Measurements from ENCODE around the gene SNHG17.
"Not testable (repeated sequence)": the region's sequence is repeated elsewhere in the genome, so short reads cannot be mapped to it uniquely, and the experiment has no call there.

SNHG17 gene

DNA sequence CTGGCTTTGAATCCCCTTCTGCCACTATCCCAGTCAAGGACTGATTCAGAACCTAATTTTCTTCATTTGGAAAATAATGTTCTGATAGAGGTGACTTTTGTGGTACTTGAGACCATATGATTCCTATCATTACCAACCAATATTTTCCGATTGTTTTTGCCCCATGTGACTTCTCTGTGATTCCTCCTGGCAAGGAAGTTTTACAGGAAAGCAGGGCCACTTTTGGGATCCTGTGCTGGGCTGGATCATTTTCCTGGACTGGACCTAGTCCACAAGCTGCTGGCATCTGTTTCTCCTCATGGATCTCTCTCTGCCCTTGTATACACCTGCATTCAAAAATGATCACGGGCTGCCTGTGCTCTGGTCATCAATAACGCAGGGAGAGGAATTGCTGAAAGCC is 13.9 kb upstream of the SNHG17 start:
- no peak overlapping the region for H3K4me3 ChIP-seq (ENCODE audit: low read depth, low read length)
- DNase-seq (ENCODE audit: low read depth), result no peak

DNA sequence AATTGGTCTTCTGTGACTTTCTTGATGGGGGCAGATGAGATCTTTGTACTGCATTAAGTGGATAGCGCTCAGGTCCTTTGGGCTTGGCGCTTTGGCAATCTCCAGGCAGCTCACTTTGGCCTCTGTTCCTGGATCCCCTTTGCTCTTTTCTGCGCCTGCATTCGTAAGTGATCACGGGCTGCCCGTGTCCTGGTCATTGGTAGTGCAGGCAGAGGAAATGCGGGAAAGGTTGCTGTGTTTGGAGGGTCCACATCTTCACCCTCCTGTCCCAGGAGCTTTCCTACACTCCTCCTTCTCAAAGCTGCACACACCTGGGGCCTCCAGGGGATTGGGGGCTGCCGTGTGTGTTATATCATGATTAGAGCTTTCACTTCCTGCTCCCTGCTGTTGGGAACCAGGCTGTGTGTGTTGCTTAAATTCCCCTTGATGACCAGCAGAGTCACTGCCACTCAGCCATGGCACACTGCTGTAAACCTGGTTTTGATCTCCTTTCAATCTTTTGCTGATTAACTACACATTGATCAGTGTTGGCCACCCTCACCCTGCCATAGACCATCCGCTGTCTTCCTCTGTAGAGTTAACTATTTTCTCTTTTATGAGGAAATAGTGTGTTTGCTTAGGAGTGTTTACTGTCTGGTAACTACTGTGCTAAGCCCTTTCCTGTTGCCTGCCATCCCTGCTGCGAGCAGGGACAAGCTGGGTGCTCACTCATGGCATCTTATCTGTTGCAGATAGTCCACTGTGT is 13.0 kb upstream of the SNHG17 start:
- H3K4me3 ChIP-seq (ENCODE audit: low read depth, low read length), result no peak overlapping the region
- DNase-seq (ENCODE audit: low read depth), result no peak

DNA sequence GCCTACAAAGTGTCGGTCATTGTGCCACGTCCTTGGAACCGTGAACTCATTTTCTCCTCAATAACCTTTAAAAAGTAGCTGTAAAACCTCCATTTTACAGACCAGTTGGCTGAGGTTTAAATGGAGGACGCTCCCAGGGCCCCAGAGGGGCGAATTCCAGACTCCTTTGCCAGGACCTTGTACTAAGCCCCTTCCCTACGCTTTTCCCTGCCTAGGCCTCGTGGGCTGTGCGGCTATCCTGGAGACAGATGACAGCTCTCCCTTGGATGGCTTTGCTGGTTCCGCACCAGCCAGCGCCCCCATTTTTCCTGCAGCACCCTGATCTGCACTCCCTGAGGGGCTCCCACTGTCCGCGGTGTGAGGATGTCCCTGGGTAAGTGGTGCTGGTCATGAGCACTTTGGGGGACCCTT is 12.1 kb upstream of the SNHG17 start:
- DNase-seq (ENCODE audit: low read depth), result no peak
- peak overlapping the region; percentile 97 for H3K4me3 ChIP-seq (ENCODE audit: low read depth, low read length)

DNA sequence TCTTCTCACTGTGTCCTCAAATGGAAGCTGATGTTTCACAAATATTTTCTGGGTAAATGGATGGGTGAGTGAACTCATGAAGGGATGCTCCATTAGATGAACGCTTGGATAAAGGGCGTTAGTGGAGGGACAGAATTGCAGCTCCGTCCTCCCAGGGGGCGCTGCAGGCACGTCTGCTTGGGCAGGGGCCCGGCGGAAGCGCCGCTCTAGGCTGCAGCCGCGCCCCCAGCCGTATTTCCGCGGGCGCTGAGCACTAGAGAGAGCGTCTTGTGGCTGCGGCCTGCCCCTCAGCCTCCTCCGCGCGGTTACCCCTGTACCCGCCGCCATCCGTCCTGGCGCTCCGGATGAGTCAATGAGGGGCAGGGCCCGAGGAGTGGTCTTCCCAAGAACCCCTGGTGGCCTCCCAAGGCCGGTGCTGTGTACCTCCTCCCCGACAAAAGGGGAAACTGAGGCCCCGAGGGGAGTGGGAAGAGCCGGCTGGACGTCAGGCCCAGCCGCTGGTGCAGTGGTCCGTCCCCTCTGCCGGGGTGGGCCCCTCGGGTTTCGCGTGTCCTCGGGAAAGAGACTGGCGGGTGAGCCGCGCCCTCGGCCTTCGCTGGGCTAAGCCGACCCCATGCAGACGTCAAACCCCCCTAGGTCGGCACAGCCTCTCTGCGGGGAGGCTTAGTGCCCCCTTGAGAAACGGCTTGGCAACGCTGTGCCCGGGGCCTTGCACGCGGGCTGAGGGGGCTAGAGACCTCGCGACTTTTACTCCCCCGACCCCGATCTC is 11.5 kb upstream of the SNHG17 start:
- H3K4me3 ChIP-seq (ENCODE audit: low read depth, low read length), result peak overlapping the region; percentile 97
- DNase-seq (ENCODE audit: low read depth), result peak; percentile 91

DNA sequence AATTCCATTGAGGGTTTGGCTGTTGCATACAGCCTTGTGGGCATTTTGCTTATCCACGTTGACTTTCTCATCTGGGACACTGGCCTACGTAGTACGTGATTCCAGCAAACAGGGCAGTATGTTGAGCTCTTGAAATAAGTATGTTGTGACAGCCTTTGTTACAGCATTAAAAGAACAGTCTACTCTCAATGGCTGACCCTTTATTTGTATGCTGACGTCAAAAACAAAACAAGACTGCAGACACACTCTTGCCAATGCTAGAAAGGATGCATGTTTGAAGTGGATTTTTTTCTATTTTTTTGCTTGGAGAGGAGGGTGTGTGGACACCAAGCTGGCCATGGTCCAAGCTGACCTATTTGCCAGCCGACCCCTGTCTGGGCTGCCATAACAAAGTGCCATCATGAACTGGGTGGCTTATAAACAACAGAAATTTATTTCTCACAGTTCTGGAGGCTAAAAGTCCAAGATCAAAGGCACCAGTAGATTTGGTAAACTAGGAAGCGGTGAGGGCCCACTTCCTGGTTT is 10.8 kb upstream of the SNHG17 start:
- peak overlapping the region; percentile 97 for H3K4me3 ChIP-seq (ENCODE audit: low read depth, low read length)
- no peak for DNase-seq (ENCODE audit: low read depth)

DNA sequence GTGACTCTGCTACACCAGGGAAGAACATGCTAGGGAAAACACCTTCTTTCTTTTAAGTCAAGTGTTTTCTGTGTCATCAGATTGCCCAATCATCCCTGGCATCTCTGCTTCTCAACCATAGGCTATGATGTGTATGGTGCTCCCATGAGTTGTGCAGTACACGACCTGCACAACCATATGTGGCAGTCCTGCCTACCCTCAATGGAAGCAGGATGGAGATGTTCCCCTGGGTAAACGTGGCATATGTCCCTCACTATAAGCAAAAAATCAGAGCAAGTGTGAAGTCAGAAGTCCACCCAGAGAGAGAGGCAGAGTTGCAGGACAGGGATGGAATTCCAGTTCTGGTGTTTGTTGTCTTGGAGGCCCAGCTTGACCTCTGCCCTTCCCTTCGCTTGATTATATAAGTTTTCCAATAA is 10.3 kb upstream of the SNHG17 start:
- no peak overlapping the region for H3K4me3 ChIP-seq (ENCODE audit: low read depth, low read length)
- no peak for DNase-seq (ENCODE audit: low read depth)

DNA sequence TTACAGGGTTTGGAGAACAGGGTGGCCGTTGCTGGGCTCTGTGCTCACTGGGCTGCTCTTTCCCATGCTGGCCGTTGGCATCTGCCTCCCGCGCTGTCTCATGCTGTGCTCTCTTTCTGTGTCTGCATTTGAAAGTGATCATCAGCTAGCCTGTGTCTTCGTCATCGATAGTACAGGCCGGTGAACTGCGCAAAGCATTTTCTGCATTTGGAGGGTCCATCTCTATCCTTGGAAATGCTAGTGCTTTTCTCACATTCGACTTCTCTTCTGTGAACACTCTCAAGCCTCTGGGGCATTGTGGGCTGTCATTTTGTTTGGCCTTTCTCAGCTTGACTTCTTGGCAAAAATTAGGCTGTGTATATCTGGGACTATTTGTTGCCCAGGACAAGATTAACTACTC is 6.8 kb upstream of the SNHG17 start:
- DNase-seq (ENCODE audit: low read depth), result no peak
- H3K4me3 ChIP-seq (ENCODE audit: low read depth, low read length), result no peak overlapping the region

DNA sequence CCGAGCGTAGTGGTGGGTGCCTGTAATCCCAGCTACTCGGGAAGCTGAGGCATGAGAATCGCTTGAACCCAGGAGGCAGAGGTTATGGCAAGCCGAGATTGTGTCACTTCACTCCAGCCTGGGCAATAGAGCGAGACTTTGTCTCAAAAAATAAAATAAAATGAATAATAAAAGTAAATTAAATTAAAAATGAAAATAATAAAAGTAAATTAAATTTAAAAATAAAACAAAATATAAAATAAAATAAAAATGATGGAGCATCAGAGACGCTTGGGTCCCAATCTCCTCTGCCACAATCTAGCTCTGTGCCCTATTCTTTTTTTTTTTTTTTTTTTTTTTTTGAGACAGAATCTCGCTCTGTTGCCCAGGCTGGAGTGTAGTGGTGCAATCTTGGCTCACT is 6.0 kb upstream of the SNHG17 start:
- H3K4me3 ChIP-seq (ENCODE audit: low read depth, low read length); DNase-seq (ENCODE audit: low read depth): not testable (repeated sequence)

DNA sequence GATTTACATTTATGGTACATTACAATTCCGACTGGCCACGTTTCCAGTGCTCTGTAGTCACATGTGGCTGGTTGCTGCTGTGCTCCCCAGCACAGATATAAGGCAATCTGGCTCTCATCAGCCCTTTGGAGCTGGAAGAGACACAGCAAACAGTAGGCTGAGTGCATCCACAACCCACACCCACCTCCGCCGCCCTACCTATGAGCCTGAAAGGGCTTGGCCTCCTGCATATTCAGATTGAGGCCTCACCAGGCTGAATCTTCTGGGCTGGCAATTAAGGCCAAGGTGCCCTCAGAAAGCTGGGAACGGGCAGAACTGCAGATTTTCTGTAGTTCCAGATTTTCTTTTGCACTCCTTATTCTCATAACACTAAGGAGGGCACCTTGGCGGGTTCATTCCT is 2.7 kb upstream of the SNHG17 start:
- no peak for DNase-seq (ENCODE audit: low read depth)
- no peak overlapping the region for H3K4me3 ChIP-seq (ENCODE audit: low read depth, low read length)

DNA sequence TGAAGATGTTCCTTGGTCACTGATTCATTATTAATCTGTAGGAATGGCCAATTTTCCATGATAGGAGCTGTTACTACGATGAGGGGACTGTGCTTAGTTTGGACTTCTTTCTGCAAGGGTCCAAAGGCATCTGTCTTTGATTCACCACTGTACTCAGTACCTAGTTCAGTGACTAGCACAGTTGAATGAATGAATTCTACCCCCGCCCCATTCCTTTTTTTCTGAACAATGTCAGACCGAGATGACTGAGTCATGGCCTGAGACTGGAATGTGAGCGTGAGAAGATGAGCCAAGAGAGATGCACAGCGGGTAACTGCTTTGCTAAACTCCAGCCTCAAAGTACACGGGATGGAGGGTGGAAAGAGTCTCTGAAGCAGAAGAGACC is 419 bp upstream of the SNHG17 start:
- DNase-seq (ENCODE audit: low read depth), result peak; percentile 34
- H3K4me3 ChIP-seq (ENCODE audit: low read depth, low read length), result no peak overlapping the region

DNA sequence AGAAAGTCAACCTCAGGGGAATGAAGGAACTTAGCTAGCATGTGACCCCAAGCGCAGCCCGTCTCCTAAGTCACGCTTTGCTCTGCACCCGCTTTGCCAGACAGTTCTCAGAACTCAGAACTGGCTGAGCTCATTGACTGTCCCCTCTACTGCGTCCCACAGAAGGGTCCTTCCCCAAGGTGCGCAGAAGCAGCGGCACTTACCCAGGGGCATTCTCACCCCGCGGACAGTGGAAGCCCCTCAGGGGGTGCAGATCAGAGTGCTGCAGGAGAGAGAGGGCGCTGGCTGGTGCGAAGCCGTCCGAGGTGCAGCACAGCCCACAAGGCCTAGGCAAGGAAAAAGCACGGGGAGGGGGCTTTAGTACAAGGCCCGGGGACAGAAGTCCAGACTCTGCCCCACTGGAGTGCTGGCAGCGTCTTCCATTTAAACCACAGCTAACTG is 807 bp downstream of the SNHG17 start:
- DNase-seq (ENCODE audit: low read depth), result no peak
- peak overlapping the region; percentile 68 for H3K4me3 ChIP-seq (ENCODE audit: low read depth, low read length)

DNA sequence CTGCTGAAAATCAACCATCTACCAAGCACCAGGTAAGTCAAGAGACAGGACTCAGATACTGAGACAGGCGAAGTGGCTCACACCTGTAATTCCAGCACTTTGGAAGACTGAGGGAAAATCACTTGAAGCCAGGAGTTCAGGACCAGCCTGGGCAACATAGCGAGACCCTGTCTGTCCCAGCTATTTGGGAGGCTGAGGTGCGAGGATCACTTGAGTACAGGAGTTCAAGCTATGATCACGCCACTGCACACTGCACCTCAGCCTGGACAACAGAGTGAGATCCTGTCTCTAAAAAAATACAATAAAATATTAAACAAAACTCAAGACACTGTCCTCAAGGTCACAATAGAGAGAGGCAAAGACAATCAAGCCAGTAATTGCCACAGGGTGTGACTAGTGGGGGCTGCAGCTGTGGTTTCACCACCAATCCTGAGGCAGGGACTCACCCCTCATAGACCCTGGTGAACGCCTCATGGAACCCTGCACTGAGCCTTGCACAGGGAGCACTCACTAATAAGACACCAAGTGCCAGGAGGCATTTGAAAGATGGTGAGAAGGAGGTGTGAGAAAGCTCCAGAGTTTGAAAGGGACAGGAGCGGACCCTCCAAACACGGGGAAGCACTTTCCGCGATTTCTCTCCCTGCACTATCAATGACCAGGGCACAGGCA is 1.7 kb downstream of the SNHG17 start:
- H3K4me3 ChIP-seq (ENCODE audit: low read depth, low read length), result peak overlapping the region; percentile 68
- DNase-seq (ENCODE audit: low read depth), result no peak

DNA sequence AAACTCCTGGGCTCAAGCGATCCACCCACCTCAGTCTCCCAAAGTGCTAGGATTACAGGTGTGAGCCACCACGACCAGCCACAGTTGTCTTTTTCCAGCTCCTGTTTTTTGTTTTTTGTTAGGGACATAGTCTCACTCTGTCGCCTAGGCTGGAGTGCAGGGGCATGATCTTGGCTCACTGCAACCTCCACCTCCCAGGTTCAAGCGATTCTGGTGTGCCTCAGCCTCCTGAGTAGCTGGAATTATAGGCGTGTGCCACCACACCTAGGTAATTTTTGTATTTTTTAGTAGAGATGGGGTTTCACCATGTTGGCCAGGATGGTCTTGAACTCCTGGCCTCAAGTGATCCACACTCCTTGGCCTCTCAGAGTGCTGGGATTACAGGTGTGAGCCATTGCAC is 2.3 kb downstream of the SNHG17 start:
- DNase-seq (ENCODE audit: low read depth); H3K4me3 ChIP-seq (ENCODE audit: low read depth, low read length): not testable (repeated sequence)

DNA sequence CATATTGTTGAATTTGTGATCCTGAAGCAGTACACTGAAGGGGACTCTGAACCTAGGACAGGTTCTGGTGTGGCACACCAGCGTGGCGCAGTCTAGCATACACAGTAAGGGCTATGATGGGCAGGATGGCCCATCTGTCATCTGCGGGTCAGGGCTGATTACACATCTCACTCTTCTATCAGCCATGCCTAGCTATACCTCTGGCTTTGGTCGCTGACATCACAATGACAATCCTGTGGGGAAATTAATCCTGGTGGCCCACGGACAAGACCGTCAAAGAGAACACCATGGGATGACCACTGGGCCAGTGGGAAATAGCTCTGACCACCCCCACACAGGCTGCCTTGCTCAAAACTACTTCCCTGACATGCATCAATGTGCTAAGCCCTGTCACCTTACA is 2.8 kb downstream of the SNHG17 start:
- DNase-seq (ENCODE audit: low read depth), result no peak
- no peak overlapping the region for H3K4me3 ChIP-seq (ENCODE audit: low read depth, low read length)

DNA sequence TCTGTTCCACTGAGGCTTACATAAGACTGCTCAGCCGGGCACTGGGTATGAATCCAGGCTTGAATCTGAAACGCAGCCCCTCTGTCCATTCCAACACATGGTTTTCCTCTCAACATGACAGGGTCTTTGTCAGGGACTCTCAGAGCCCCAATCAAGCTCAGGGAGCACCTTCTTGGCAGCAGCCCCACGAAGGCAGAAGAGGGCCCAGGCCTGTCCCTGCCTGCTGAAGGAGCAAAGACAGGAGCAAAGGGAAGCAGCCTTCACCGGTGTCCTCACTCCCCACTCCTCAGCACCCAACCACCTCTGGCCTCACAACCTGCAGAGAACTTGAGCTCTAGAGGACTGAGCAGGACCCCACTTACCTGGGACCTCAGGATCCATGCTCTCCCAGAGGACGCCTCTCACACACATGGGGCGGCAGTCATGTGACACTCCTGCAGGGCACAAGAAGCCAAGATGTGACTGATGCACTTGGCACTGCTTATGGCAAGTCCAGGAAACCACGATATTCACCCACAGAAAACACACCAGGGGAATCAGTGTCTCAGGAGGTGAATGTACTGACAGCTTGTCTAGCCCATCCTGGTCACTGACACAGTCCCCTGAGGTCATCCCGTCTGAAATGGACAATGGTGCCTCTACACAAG is 4.3 kb downstream of the SNHG17 start:
- no peak for DNase-seq (ENCODE audit: low read depth)
- no peak overlapping the region for H3K4me3 ChIP-seq (ENCODE audit: low read depth, low read length)

DNA sequence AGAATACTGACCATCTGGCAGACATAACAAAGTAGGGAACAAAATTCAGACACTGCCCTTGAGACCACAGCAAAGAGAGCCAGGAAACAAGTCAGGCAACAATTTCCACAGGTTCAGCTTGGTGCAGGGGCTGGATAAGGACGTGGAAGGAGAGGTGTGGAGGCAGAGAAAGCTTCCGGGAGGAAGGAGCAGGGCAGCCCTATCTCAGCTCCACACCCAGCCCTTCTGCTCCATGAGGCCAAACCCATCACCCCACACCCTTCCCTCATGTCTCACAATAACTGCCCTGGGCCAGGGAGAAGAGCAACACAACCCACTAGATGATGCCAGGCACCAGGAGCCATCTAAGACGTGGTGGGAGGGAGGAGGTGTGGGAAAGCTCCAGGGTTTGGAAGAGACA is 5.8 kb downstream of the SNHG17 start:
- H3K4me3 ChIP-seq (ENCODE audit: low read depth, low read length), result no peak overlapping the region

DNA sequence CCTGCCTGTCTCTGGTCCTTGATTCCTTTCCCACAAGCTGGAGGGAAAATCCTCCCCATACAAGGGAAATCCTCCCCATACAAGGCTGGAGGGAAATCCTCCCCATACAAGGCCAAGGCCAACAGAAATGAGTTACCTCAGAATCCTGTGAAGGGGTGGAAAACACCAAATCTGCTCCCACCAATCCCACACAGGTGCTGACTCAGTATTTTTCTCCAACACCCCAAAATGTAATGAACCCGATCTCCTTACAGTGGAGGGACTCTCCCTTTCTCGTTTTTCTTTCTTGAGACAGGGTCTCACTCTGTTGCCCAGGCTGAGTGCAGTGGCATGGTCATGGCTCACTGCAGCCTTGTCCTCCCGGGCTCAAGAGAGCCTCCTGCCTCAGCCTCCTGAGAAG is 6.3 kb downstream of the SNHG17 start:
- DNase-seq (ENCODE audit: low read depth), result no peak
- H3K4me3 ChIP-seq (ENCODE audit: low read depth, low read length), result no peak overlapping the region

More for the DNA sequence above, 5.8 kb downstream of the SNHG17 start:
- DNase-seq (ENCODE audit: low read depth), result no peak

DNA sequence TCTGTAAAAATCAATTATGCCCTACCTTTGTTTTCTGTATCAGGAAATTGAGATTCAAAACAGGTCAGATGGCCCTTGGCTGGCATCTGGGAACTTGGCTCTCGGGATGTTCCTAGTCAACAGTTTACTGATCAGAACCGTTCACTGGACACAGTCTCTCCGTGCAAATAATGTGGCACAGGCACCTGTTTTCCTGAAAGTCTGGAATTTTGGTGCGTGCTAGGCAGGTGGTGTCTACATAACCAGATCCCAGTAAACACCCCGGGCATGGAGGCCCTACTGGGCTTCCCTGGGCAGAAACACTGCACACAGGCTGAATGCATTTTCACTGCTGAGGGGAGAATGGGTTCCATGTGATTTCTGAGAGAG is 7.5 kb downstream of the SNHG17 start:
- no peak overlapping the region for H3K4me3 ChIP-seq (ENCODE audit: low read depth, low read length)
- no peak for DNase-seq (ENCODE audit: low read depth)

DNA sequence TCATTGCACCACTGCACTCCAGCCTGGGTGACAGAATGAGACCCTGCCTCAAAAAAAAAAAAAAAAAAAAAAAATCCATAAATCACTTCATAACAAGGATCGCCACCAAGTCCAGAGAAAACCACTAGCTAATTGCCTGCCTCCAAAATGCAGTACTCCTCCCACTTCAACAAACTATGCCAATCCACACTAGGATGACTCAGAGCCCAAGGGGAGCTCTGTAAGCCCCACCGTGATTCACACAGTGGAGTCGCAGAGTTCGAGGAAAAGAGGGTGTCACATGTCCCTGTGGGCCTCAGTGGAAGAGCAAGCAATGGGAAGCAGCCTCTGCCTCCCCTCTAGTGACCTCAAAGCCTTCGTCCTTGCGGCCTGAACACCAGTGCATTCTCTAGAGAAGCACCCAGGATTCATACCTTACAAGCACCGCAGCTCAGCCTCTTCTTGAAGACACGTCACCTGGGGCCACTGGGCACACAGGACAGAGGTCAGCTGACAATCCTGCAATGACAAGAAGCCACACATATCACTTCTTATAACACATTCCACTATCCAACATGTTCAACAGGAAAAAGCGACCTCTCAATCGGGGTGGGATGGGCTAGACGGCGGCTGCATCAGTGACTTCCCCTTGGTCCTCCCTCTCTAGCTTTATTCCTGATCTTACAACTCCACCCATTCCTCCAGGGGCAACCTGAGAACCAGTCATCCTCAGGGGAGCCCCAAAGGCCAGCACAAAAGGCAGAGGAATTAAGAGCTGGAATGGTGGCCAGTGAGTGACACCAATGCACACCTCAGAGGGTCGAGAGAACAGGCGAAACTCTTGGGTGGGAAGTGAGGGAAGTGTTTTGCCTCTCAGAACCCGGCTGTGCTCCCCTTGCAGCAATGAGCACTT is 8.9 kb downstream of the SNHG17 start:
- H3K4me3 ChIP-seq (ENCODE audit: low read depth, low read length), result no peak overlapping the region
- peak; percentile 67 for DNase-seq (ENCODE audit: low read depth)
